NB4 (cell line): ENCODE results near the gene CYBC1.

Experiments used
- DNase-seq: peaks from one replicate; pipeline ENCODE4 v3.0.0; 2010; ENCODE audit warnings: low read depth
- H3K4me3 ChIP-seq: one replicate; pipeline ENCODE4 v1.5.1; 2011; ENCODE audit warnings: mild to moderate bottlenecking, low read depth, low read length, moderate library complexity
- CTCF ChIP-seq: IDR thresholded peaks from one replicate; pipeline ENCODE4 v1.5.1; 2012; ENCODE audit warnings: low read depth, low read length
- MAX ChIP-seq: IDR thresholded peaks from 2 replicates; pipeline ENCODE4 v1.6.1; 2011; ENCODE audit warnings: low read depth, low read length
- MYC ChIP-seq: IDR thresholded peaks from 2 replicates; pipeline ENCODE4 v1.6.1; 2011; ENCODE audit warnings: low read depth, low read length
- POLR2A ChIP-seq: IDR thresholded peaks from 2 replicates; pipeline ENCODE4 v1.6.1; 2011; ENCODE audit warnings: mild to moderate bottlenecking; ENCODE audit not compliant: insufficient read length; ENCODE audit errors: extremely low read depth

The CYBC1 gene

GRCh38 chr17:82444941-82445521 is 5.5 kb downstream of the CYBC1 start:
- no peak for TF ChIP-seq MAX
- no peak for TF ChIP-seq POLR2A
- no peak for TF ChIP-seq CTCF
- no peak for TF ChIP-seq MYC
- no peak for DNase-seq
- H3K4me3 ChIP-seq: no peak overlapping the region

- TF ChIP-seq POLR2A: no peak
- TF ChIP-seq MYC: no peak
- TF ChIP-seq MAX: no peak
- TF ChIP-seq CTCF: no peak
- H3K4me3 ChIP-seq: no peak overlapping the region
- no peak for DNase-seq
Measured at GRCh38 chr17:82444284-82444893, 6.2 kb downstream of the CYBC1 start.

- H3K4me3 ChIP-seq: no peak overlapping the region
- no peak for DNase-seq
- TF ChIP-seq MYC (no peak), CTCF (no peak), POLR2A (no peak), MAX (no peak)
Measured at GRCh38 chr17:82443465-82444283, 6.9 kb downstream of the CYBC1 start.

GRCh38 chr17:82442643-82443464 is 7.7 kb downstream of the CYBC1 start:
- H3K4me3 ChIP-seq: no peak overlapping the region
- DNase-seq: no peak
- no peak for TF ChIP-seq CTCF
- no peak for TF ChIP-seq MAX
- TF ChIP-seq MYC: no peak
- no peak for TF ChIP-seq POLR2A

- DNase-seq: no peak
- H3K4me3 ChIP-seq: no peak overlapping the region
- TF ChIP-seq MYC (no peak), MAX (no peak), CTCF (no peak), POLR2A (no peak)
Measured at GRCh38 chr17:82441691-82442487, 8.7 kb downstream of the CYBC1 start.
